Mesothelial cell of epicardium (in vitro differentiated cells): ENCODE data around the gene KCNJ14. TPM values are rescaled to one million over a fixed set of nuclear protein-coding genes. Genes with fewer than 3 reads are reported as not detected.

Experiments
- DNase-seq, 2 experiments: peaks; one replicate each; pipeline ENCODE4 v3.0.0; 2021; ENCODE audit warnings: low spot score in 2 of 2; ENCODE audit not compliant: unreplicated experiment in 2 of 2
- H3K27ac Mint-ChIP-seq: 2 replicates; pipeline ENCODE4 v1.8.0; 2021; ENCODE audit warnings: mixed read lengths
- H3K27me3 Mint-ChIP-seq: 2 replicates; pipeline ENCODE4 v1.8.0; 2021; ENCODE audit warnings: low read depth, mixed read lengths
- H3K36me3 Mint-ChIP-seq: 2 replicates; pipeline ENCODE4 v1.8.0; 2021; ENCODE audit warnings: mixed read lengths
- H3K4me1 Mint-ChIP-seq: 2 replicates; pipeline ENCODE4 v1.8.0; 2021; ENCODE audit warnings: mixed read lengths
- H3K4me3 Mint-ChIP-seq: 2 replicates; pipeline ENCODE4 v1.8.0; 2021; ENCODE audit warnings: mild to moderate bottlenecking, moderate library complexity, mixed read lengths
- H3K9me3 Mint-ChIP-seq: 2 replicates; pipeline ENCODE4 v1.8.0; 2021; ENCODE audit warnings: mixed read lengths
- CTCF ChIP-seq: fragments of 200-600 bp; sonication (generic); IDR thresholded peaks from one replicate; pipeline ENCODE4 v1.5.0; 2021; ENCODE audit warnings: antibody characterized with exemption; ENCODE audit not compliant: unreplicated experiment
- total RNA-seq: library from RNA; stranded (reverse); gene quantifications from 3 replicates; pipeline ENCODE4 v1.2.1, GENCODE V29; 2021

Gene KCNJ14
- total RNA-seq, 1 donor from 2014 or later = 2.7 TPM

- TF ChIP-seq CTCF = no peak
- DNase-seq = no peak
- Mint-ChIP-seq H3K4me1 (peaks cover 17% of the 10 kb centered on the region), H3K9me3 (no peaks in the 10 kb centered on the region), H3K4me3 (peak overlapping the region; percentile 80), H3K36me3 (peaks cover 4% of the 10 kb centered on the region), H3K27ac (no peak overlapping the region), H3K27me3 (peaks cover 3% of the 10 kb centered on the region)
Measured at GRCh38 chr19:48511321-48511731, 56.0 kb downstream of the KCNJ14 start.

- TF ChIP-seq CTCF = no peak
- no peak for DNase-seq
- peak within 1 kb of the TSS; percentile 56 for H3K27ac Mint-ChIP-seq
- peaks cover 21% of the 10 kb centered on the region for H3K4me1 Mint-ChIP-seq
- H3K4me3 Mint-ChIP-seq = peak within 1 kb of the TSS; percentile 80
- H3K36me3 Mint-ChIP-seq = peaks cover 4% of the 10 kb centered on the region
- peaks cover 3% of the 10 kb centered on the region for H3K27me3 Mint-ChIP-seq
- H3K9me3 Mint-ChIP-seq = no peaks in the 10 kb centered on the region
Measured at GRCh38 chr19:48511800-48512503, 56.6 kb downstream of the KCNJ14 start, which contains the start of gene LMTK3. Gene LMTK3, minus strand, starts transcription at chr19:48511835. Its CDS starts 259 bp downstream, at chr19:48511576.

DNA sequence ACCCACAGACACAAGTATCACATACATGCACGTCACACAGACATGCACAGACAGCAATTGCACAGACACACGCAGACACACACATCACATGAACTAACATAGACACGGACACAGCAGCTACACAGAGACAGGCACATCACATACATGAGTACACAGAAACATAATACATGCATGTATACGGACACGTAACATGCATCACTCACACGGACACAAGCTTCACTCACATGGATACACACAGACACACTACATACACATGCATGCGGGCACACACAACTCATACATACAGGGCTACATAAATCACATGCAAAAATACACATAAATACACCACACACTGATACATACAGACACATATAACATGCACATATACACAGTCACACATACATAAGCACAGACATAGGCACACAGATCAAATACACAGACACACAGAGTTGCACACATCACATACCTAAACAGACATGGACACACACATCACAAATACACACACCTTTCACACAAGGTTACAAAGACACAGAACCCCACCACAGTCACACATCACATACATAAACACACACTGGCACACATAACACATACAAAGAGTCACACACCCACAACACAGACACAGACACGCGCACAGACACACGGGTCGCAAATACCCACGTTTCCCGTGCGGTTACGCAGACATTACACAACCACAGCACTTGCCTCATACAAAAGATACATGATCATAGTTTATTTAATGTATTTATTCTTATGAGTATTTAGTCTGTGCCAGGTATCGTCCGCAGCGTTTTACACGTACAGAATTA is 57.3 kb downstream of the KCNJ14 start:
- H3K36me3 Mint-ChIP-seq = peaks cover 2% of the 10 kb centered on the region
- peaks cover 23% of the 10 kb centered on the region for H3K4me1 Mint-ChIP-seq
- no peak for DNase-seq
- peaks cover 3% of the 10 kb centered on the region for H3K27me3 Mint-ChIP-seq
- H3K4me3 Mint-ChIP-seq = no peak overlapping the region
- no peaks in the 10 kb centered on the region for H3K9me3 Mint-ChIP-seq
- H3K27ac Mint-ChIP-seq = no peak overlapping the region
- no peak for TF ChIP-seq CTCF

DNA sequence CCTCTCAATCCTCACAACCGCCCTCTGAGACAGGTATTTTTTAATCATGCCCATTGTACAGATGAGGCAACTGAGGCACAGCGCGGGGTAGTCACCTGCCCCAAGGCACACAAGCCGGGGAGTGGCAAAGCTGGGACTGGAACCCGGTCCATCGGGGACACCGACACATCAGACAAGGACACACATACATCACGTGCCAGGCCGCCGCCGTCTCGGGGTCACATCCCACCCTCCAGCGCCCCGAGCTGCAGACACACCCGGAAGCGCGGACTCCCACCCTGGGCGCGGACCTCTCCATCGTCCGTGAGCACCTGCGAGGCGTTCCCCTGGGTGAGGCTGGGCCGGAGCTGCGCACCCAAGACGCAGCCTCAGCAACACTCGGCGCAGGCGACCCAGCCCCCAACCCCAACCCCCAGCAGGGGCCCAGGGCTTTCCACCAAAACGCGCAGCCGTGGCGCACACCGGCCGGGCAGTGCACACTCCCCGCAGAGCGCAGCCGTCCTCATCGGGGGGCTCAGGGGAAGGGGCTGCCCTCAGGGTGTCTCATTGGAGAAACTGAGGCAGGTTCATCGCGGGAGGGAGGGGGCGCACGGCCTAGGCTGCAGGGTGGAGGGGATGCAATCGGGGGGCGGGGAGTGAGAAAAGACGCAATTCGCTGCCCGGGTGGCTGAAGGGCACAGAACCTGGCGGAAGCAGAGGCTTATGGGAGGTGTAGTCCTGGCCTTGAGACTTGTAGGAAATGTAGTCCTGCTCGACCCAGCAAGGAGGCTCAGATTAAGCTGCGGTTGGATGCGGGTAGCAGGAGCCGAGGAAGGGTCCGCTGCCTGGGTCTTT is 58.1 kb downstream of the KCNJ14 start:
- Mint-ChIP-seq H3K4me1 (peaks cover 23% of the 10 kb centered on the region), H3K27ac (no peak overlapping the region), H3K27me3 (peaks cover 3% of the 10 kb centered on the region), H3K36me3 (no peaks in the 10 kb centered on the region), H3K4me3 (no peak overlapping the region), H3K9me3 (no peaks in the 10 kb centered on the region)
- TF ChIP-seq CTCF = no peak
- DNase-seq = no peak

GRCh38 chr19:48514123-48514458 is 58.7 kb downstream of the KCNJ14 start:
- DNase-seq = no peak
- Mint-ChIP-seq H3K36me3 (no peaks in the 10 kb centered on the region), H3K27me3 (peaks cover 3% of the 10 kb centered on the region), H3K9me3 (no peaks in the 10 kb centered on the region), H3K4me3 (no peak overlapping the region), H3K4me1 (peaks cover 23% of the 10 kb centered on the region), H3K27ac (no peak overlapping the region)
- TF ChIP-seq CTCF = no peak
